Liver (tissue), 9 donors: ENCODE measurements around the gene RCAN2. TPM values are rescaled to one million over a fixed set of nuclear protein-coding genes. Genes with fewer than 3 reads are reported as not detected.

Source experiments
- DNase-seq: peaks from one replicate; pipeline ENCODE4 v3.0.0-alpha.2; 2017; ENCODE audit warnings: low spot score
- H3K27ac ChIP-seq, 2 donors: one replicate each; pipeline ENCODE4 v1.7.0; 2013; ENCODE audit warnings: inconsistent platforms in 2 of 2, low read length in 2 of 2, control low read depth in 1 of 2, low read depth in 1 of 2, mild to moderate bottlenecking in 1 of 2
- H3K27me3 ChIP-seq, 4 donors: one replicate each; pipeline versions ENCODE4 v1.6.1 to v1.7.0; 2013; ENCODE audit warnings: low read length in 3 of 4, inconsistent platforms in 1 of 4, mild to moderate bottlenecking in 1 of 4, moderate library complexity in 1 of 4; ENCODE audit not compliant: control insufficient read depth in 4 of 4, insufficient read depth in 4 of 4
- H3K36me3 ChIP-seq, 4 donors: one replicate each; pipeline versions ENCODE4 v1.6.1 to v1.7.0; 2013; ENCODE audit warnings: low read length in 3 of 4, mild to moderate bottlenecking in 3 of 4, low read depth in 1 of 4, moderate library complexity in 1 of 4; ENCODE audit not compliant: control insufficient read depth in 4 of 4, insufficient read depth in 3 of 4
- H3K4me1 ChIP-seq, 4 donors: one replicate each; pipeline versions ENCODE4 v1.6.1 to v1.7.0; 2013; ENCODE audit warnings: low read length in 3 of 4, mild to moderate bottlenecking in 3 of 4, moderate library complexity in 1 of 4; ENCODE audit not compliant: control insufficient read depth in 4 of 4, insufficient read depth in 4 of 4
- H3K4me3 ChIP-seq, 3 donors: one replicate each; pipeline versions ENCODE4 v1.6.1 to v1.7.0; 2013; ENCODE audit warnings: low read length in 3 of 3, control low read depth in 1 of 3, low read depth in 1 of 3, mild to moderate bottlenecking in 1 of 3
- H3K9ac ChIP-seq, 2 donors: one replicate each; pipeline ENCODE4 v1.7.0; 2013; ENCODE audit warnings: low read length in 2 of 2, mild to moderate bottlenecking in 2 of 2, moderate library complexity in 2 of 2, control low read depth in 1 of 2, low read depth in 1 of 2
- H3K9me3 ChIP-seq, 4 donors: one replicate each; pipeline versions ENCODE4 v1.6.1 to v1.7.0; 2013; ENCODE audit warnings: low read length in 3 of 4; ENCODE audit not compliant: control insufficient read depth in 4 of 4
- ATF3 ChIP-seq: IDR thresholded peaks from 2 replicates; pipeline ENCODE4 v1.6.1; 2016; ENCODE audit warnings: antibody characterized with exemption
- CTCF ChIP-seq: fragments of 150-350 bp; IDR thresholded peaks from 2 replicates; pipeline ENCODE4 v1.5.1; 2017; ENCODE audit warnings: improper control_type of control experiment, low read depth, low read length; ENCODE audit not compliant: missing input control
- EGR1 ChIP-seq, 2 donors: IDR thresholded peaks; 2 replicates each; pipeline ENCODE4 v1.6.1; 2016 to 2018; ENCODE audit warnings: antibody characterized with exemption in 2 of 2, low read depth in 2 of 2
- FOXA1 ChIP-seq: IDR thresholded peaks from 2 replicates; pipeline ENCODE4 v1.6.1; 2016; ENCODE audit warnings: antibody characterized with exemption
- FOXA2 ChIP-seq: IDR thresholded peaks from 2 replicates; pipeline ENCODE4 v1.6.1; 2016; ENCODE audit warnings: antibody characterized with exemption
- GABPA ChIP-seq, 2 donors: IDR thresholded peaks in 1 of 2; conservative IDR thresholded peaks in 1 of 2; 2 replicates each; pipeline ENCODE4 v1.6.1; 2016; ENCODE audit warnings: antibody characterized with exemption in 2 of 2, mild to moderate bottlenecking in 1 of 2, moderate library complexity in 1 of 2
- HNF4A ChIP-seq, 2 donors: conservative IDR thresholded peaks; 2 replicates each; pipeline ENCODE4 v1.6.1; 2016; ENCODE audit warnings: antibody characterized with exemption in 2 of 2, mild to moderate bottlenecking in 2 of 2
- HNF4G ChIP-seq: IDR thresholded peaks from 2 replicates; pipeline ENCODE4 v1.6.1; 2016; ENCODE audit warnings: antibody characterized with exemption
- JUND ChIP-seq, 2 donors: IDR thresholded peaks; 2 replicates each; pipeline ENCODE4 v1.6.1; 2016; ENCODE audit warnings: antibody characterized with exemption in 2 of 2
- NR2F2 ChIP-seq: IDR thresholded peaks from 2 replicates; pipeline ENCODE4 v1.6.1; 2016; ENCODE audit warnings: antibody characterized with exemption
- RAD21 ChIP-seq, 2 donors: IDR thresholded peaks; 2 replicates each; pipeline ENCODE4 v1.6.1; 2016; ENCODE audit warnings: antibody characterized with exemption in 2 of 2, mild to moderate bottlenecking in 2 of 2
- RXRA ChIP-seq, 2 donors: IDR thresholded peaks; 2 replicates each; pipeline ENCODE4 v1.6.1; 2017 to 2018; ENCODE audit warnings: antibody characterized with exemption in 2 of 2, mild to moderate bottlenecking in 1 of 2
- SP1 ChIP-seq: IDR thresholded peaks from 2 replicates; pipeline ENCODE4 v1.6.1; 2018; ENCODE audit warnings: antibody characterized with exemption, mild to moderate bottlenecking
- TAF1 ChIP-seq: conservative IDR thresholded peaks from 2 replicates; pipeline ENCODE4 v1.6.1; 2016; ENCODE audit warnings: antibody characterized with exemption, mild to moderate bottlenecking
- YY1 ChIP-seq: IDR thresholded peaks from 2 replicates; pipeline ENCODE4 v1.6.1; 2016; ENCODE audit warnings: antibody characterized with exemption, mild to moderate bottlenecking
- ZBTB33 ChIP-seq: IDR thresholded peaks from 2 replicates; pipeline ENCODE4 v1.6.1; 2016; ENCODE audit warnings: antibody characterized with exemption
- WGBS: extraction: QIAGEN DNeasy Blood & Tissue Kit; methylation state at CpG from one replicate; pipeline ENCODE4 v1.1.7; 2013; 5-methylcytosine and 5-hydroxymethylcytosine counted together
- polyA plus RNA-seq, 2 donors: library from polyadenylated mRNA; stranded (reverse) in 1 of 2; unstranded in 1 of 2; fragments of 200-250 nt in 1 of 2; fragments of >200 nt in 1 of 2; fragmentation: Nextera tagmentation in 1 of 2; extraction: Ambion mirVana in 1 of 2; gene quantifications; one replicate each; pipeline versions ENCODE4 v1.2.1 to v1.2.3, GENCODE V29; 2013 to 2015
- total RNA-seq, 2 donors: library from RNA; depleted of rRNA; stranded (reverse); fragments of >200 nt; gene quantifications; one replicate each; pipeline ENCODE4 v1.2.3, GENCODE V29; 2014
- donor health status: healthy.
- donor health status: healthy.
- donor health status: healthy.
- donor health status: healthy.
- donor health status: healthy.

RCAN2 gene
- total and polyA plus RNA-seq, 4 donors = 0.19 to 8.2 (median 2.4) TPM

GRCh38 chr6:46296586-46296985 lies 194.7 kb downstream of the RCAN2 start:
- no peak for DNase-seq
- Histone ChIP-seq H3K9ac (no peak overlapping the region), H3K4me3 (no peak overlapping the region), H3K36me3 (no peaks in the 10 kb centered on the region), H3K9me3 (no peaks in the 10 kb centered on the region), H3K4me1 (no peaks in the 10 kb centered on the region), H3K27ac (no peak overlapping the region), H3K27me3 (no peaks in the 10 kb centered on the region)
- TF ChIP-seq ATF3 = no peak
- no peak for TF ChIP-seq GABPA (IDR thresholded peaks at IDR 0.05 in 1 of 2, conservative IDR thresholded peaks at IDR 0.05 in 1 of 2)
- no peak for TF ChIP-seq TAF1
- no peak for TF ChIP-seq FOXA2
- TF ChIP-seq FOXA1 = no peak
- no peak for TF ChIP-seq NR2F2
- no peak for TF ChIP-seq EGR1 (IDR thresholded peaks at IDR 0.05; ENCODE audit: low read depth in 2 of 2)
- TF ChIP-seq HNF4A (conservative IDR thresholded peaks at IDR 0.05) = no peak
- no peak for TF ChIP-seq RAD21 (IDR thresholded peaks at IDR 0.05)
- no peak for TF ChIP-seq HNF4G
- TF ChIP-seq CTCF = no peak
- 0% methylated on average over 1 of the region's 1 CpG for WGBS

- Histone ChIP-seq H3K27ac (no peak overlapping the region), H3K9me3 (no peaks in the 10 kb centered on the region), H3K4me1 (no peaks in the 10 kb centered on the region), H3K4me3 (no peak overlapping the region), H3K27me3 (no peaks in the 10 kb centered on the region), H3K36me3 (no peaks in the 10 kb centered on the region), H3K9ac (no peak overlapping the region)
- no peak for TF ChIP-seq YY1
- no peak for TF ChIP-seq TAF1
- TF ChIP-seq FOXA2 = no peak
- no peak for TF ChIP-seq JUND (IDR thresholded peaks at IDR 0.05)
- TF ChIP-seq ATF3 = no peak
- no peak for TF ChIP-seq RXRA (IDR thresholded peaks at IDR 0.05)
- no peak for TF ChIP-seq NR2F2
- TF ChIP-seq FOXA1 = no peak
- no peak for TF ChIP-seq ZBTB33
- TF ChIP-seq SP1 = no peak
- WGBS = 95% methylated on average over 5 of the region's 5 CpGs
- no peak for DNase-seq
These were observed 197.5 kb downstream of the RCAN2 start for GRCh38 chr6:46293641-46294316.
